Fibroblast of the aortic adventitia (primary cell): Measurements from ENCODE around the gene ENTREP1. TPM values are rescaled to one million over a fixed set of nuclear protein-coding genes. Genes with fewer than 3 reads are reported as not detected.

ENCODE experiments used
- DNase-seq: peaks from one replicate; pipeline ENCODE4 v3.0.0-alpha.2; 2010; ENCODE audit warnings: low read depth
- H3K4me3 ChIP-seq: 2 replicates; pipeline ENCODE4 v1.5.1; 2011; ENCODE audit warnings: low read depth, mild to moderate bottlenecking, control low read depth, low read length, moderate library complexity
- total RNA-seq: library from RNA; depleted of rRNA; stranded (reverse); fragments of >200 nt; gene quantifications from 2 replicates; pipeline ENCODE4 v1.2.3, GENCODE V29; 2012; ENCODE audit warnings: low replicate concordance
- TF ChIP-seq, protein P1 (sequence below): IDR thresholded peaks from 2 replicates; pipeline ENCODE4 v1.5.1; 2011; ENCODE audit warnings: mild to moderate bottlenecking, low read length, control low read depth, inconsistent platforms; ENCODE audit not compliant: insufficient read depth

ENTREP1 gene, protein sequence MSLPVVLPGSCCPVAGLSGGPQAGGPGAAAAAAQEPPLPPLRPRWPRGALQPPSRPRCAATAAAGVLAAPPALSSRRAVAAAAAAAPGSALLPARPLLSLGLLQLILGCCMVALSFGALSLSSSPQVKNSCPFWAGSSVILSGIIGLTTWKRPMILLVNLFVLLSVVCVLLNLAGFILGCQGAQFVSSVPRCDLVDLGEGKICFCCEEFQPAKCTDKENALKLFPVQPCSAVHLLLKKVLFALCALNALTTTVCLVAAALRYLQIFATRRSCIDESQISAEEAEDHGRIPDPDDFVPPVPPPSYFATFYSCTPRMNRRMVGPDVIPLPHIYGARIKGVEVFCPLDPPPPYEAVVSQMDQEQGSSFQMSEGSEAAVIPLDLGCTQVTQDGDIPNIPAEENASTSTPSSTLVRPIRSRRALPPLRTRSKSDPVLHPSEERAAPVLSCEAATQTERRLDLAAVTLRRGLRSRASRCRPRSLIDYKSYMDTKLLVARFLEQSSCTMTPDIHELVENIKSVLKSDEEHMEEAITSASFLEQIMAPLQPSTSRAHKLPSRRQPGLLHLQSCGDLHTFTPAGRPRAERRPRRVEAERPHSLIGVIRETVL
- total RNA-seq, result 0.18 and 0.41 TPM in 2 replicates

DNA sequence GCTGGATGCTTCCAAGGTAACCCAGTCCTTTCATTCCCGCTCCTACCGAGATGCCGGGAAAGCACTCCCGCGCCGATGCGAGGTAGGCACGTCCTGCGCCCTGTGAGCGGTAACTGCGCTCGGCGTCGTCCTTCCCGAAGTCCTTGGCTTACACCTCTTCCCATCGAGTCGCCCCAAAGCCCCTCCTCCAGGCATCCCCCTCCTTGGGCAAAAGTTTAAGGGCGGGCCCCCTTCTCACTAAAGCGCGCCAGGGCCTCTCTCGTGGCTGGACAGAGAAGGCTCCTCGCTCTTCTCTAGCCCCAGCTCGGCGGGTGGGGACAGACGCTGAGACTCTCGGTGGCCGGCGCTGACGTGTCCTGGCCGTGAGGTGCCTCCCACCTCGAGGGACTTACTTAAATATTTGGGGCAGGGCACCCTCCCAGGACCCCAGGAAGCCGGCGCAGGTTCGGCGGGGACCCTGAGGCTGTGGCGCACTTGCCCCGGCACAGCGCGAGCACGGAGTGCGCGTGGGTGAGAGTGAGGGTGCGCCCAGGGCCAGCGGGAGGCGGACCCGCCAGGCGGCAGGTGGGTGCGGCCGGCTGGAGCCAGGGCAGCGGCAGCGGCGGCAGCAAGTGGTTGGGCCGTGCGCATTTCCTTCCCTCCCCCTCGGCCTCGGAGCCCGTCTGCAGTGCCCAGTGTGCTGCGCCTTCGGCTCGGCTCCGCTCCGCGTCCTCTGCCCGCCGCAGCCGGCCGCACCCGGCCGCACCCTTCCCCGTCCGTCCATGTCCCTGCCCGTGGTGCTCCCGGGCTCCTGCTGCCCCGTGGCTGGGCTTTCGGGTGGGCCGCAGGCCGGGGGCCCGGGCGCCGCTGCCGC, at the start of gene ENTREP1:
Gene ENTREP1 (plus strand): TSS at position 667 of the 853 bp plus-strand sequence. CDS start 95 bp downstream, at position 762.
- TF ChIP-seq, protein P1, sequence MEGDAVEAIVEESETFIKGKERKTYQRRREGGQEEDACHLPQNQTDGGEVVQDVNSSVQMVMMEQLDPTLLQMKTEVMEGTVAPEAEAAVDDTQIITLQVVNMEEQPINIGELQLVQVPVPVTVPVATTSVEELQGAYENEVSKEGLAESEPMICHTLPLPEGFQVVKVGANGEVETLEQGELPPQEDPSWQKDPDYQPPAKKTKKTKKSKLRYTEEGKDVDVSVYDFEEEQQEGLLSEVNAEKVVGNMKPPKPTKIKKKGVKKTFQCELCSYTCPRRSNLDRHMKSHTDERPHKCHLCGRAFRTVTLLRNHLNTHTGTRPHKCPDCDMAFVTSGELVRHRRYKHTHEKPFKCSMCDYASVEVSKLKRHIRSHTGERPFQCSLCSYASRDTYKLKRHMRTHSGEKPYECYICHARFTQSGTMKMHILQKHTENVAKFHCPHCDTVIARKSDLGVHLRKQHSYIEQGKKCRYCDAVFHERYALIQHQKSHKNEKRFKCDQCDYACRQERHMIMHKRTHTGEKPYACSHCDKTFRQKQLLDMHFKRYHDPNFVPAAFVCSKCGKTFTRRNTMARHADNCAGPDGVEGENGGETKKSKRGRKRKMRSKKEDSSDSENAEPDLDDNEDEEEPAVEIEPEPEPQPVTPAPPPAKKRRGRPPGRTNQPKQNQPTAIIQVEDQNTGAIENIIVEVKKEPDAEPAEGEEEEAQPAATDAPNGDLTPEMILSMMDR, result no peak
- DNase-seq, result peak; percentile 20
- peak within 1 kb of the TSS; percentile 55 for H3K4me3 ChIP-seq

DNA sequence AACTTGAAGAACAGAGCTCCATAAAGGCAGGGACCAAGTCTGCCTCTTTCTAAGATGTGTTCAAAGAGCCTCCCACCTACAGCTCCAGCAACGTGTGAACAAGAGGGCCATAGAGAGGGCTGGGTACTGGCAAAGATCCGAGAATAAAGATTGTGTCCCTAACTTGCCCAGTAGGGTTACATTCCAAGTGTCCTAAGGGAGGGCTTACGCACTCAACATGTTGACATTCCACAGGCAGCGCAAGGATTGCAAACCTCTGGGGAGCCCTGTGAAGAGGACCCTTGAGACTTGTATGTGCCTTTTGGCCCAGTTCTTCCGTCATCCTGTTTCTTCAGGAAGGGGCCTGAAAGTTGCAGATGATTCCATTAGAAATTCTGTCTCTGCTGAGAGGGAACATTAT, 48.2 kb upstream of the ENTREP1 start:
- H3K4me3 ChIP-seq, result no peak overlapping the region
- TF ChIP-seq, protein P1, result no peak
- DNase-seq, result no peak

DNA sequence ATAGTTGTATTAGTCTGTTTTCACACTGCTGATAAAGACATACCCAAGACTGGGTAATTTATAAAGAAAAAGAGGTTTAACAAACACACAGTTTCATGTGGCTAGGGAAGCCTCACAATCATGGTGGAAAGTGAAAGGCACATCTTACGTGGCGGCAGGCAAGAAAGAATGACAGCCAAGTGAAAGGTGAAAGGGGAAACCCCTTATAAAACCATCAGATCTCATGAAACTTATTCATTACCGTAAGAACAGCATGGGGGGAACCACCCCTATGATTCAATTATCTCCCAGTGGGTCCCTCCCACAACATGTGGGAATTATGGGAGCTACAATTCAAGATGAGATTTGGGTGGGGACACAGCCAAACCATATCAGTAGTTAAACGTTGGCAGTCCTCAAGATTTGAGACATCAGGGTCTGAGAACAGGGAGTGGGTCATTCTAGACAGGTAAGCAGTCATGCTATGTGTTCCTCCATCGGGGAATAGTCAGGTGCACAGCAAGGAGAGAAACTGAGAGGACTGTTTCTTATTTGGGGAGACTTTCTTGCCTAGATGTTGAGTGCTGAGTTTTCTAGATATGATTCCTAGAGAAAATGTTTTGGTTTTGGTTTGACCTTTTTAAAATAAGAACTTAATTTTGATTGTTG, 45.8 kb upstream of the ENTREP1 start:
- TF ChIP-seq, protein P1, result no peak
- H3K4me3 ChIP-seq, result no peak overlapping the region
- DNase-seq, result no peak

DNA sequence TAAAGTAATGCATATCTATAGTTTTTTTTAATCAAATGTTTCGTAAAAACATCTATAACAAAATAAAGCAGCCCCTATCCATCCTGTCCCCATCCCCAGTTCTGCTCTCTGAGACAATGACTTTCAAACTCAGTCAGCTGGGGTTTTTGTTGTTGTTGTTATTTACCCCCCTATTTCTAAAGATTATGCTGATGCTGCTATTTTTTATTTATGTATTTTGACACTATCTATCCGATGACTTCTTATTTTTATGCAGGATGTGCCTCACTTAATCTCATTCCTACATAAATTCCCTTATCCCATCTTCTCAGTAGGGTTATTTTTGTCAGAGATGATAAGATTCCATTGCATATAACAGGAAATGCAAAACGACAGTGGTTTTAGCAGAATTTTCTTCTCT, 45.3 kb upstream of the ENTREP1 start:
- no peak for DNase-seq
- H3K4me3 ChIP-seq, result no peak overlapping the region
- TF ChIP-seq, protein P1, result no peak

DNA sequence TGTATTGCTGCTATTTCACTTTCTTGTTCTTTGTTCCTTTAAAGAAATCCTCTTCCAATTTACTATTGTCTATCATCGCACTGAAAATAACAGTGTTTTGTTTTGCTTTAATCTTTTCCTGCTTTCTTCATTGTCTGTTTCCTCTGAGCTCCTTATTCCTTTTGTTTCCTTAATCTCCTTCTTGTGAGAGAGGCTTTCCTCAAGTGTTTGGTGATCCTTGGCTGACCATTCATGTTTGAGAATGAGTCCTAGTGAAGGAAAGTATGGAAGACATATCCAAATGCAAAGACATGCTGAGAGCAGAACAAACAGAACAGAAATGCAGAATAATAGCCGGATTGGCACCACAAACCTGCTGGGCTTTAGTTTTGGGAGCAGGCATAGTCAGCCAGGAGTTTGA, 42.0 kb upstream of the ENTREP1 start:
- no peak for DNase-seq
- TF ChIP-seq, protein P1, result no peak

DNA sequence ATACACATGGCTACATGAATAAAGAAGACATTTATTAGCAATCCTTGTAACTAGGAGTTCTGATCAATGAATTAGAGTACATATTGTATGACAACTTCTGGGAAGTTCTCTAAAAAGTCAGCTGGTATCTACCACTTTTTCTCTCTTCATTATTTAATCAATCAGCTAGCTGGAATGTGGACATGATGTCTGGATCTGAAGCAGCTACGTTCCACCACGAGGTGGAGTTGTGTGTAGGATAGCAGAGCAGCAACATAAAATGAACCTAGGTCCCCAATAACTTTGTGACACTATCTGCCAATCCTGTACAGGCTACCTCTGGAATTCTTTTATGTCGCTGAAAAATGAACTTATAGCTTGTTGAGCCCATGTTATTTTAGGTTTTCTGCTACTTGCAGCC, 32.9 kb upstream of the ENTREP1 start:
- no peak overlapping the region for H3K4me3 ChIP-seq
- DNase-seq, result no peak
- TF ChIP-seq, protein P1, result no peak

More for the DNA sequence above, 42.0 kb upstream of the ENTREP1 start:
- H3K4me3 ChIP-seq, result no peak overlapping the region
